Measurements from ENCODE around the gene FBXW8. TPM values are rescaled to one million over a fixed set of nuclear protein-coding genes. Genes with fewer than 3 reads are reported as not detected.

Gene FBXW8
- 19.4 TPM for total RNA-seq

GRCh38 chr12:116910645-116911451, at the start of gene FBXW8:
Gene FBXW8 (plus strand): TSS chr12:116910950. CDS start chr12:116911038, 88 bp downstream.

GRCh38 chr12:116881325-116881876, 29.3 kb upstream of the FBXW8 start, which contains the start of gene HRK:
Gene HRK (minus strand): TSS chr12:116881441. CDS start chr12:116881307, 134 bp downstream.

Other genes starting within 250 kb of the FBXW8 start
- 22.2 TPM for gene SPRING1, start 172.9 kb upstream of the FBXW8 start, total RNA-seq
- gene RNFT2, start 172.6 kb upstream of the FBXW8 start, total RNA-seq, result 42.9 TPM
- 0.31 TPM for gene HRK, start 29.5 kb upstream of the FBXW8 start, total RNA-seq
- 4.7 TPM for gene TESC, start 188.5 kb downstream of the FBXW8 start, total RNA-seq

Measured in parietal lobe (tissue), 1 donor.